NB4 (cell line): ENCODE results near the gene ARHGAP27.

Experiments used
- POLR2A ChIP-seq: IDR thresholded peaks from 2 replicates; pipeline ENCODE4 v1.6.1; 2011; ENCODE audit warnings: mild to moderate bottlenecking; ENCODE audit not compliant: insufficient read length; ENCODE audit errors: extremely low read depth
- TF ChIP-seq, protein P1 (sequence below): IDR thresholded peaks from one replicate; pipeline ENCODE4 v1.5.1; 2012; ENCODE audit warnings: low read depth, low read length
- TF ChIP-seq, protein P2 (sequence below): IDR thresholded peaks from 2 replicates; pipeline ENCODE4 v1.6.1; 2011; ENCODE audit warnings: low read depth, low read length

DNA sequence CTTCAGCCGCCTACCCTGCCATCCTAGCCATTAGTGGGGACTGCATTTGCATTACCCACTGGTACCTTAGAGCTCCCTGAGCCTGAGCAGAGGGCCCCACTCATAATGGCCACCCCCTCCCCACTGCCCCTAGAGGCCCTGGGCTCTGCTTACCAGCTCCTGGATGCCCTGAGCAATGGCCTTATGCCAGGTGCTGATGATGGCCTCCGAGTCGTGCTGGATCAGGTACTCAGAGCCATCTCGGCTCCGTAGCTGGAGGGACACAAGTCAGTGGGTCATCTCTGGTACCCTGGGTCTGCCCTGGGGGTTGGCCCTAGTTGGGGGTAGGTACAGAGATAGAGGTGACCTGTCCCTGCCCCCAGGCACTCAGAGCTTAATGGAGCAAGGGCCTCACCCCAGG is 34.9 kb downstream of the ARHGAP27 start:
- TF ChIP-seq POLR2A: no peak
- TF ChIP-seq, protein P1, sequence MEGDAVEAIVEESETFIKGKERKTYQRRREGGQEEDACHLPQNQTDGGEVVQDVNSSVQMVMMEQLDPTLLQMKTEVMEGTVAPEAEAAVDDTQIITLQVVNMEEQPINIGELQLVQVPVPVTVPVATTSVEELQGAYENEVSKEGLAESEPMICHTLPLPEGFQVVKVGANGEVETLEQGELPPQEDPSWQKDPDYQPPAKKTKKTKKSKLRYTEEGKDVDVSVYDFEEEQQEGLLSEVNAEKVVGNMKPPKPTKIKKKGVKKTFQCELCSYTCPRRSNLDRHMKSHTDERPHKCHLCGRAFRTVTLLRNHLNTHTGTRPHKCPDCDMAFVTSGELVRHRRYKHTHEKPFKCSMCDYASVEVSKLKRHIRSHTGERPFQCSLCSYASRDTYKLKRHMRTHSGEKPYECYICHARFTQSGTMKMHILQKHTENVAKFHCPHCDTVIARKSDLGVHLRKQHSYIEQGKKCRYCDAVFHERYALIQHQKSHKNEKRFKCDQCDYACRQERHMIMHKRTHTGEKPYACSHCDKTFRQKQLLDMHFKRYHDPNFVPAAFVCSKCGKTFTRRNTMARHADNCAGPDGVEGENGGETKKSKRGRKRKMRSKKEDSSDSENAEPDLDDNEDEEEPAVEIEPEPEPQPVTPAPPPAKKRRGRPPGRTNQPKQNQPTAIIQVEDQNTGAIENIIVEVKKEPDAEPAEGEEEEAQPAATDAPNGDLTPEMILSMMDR: no peak
- TF ChIP-seq, protein P2, sequence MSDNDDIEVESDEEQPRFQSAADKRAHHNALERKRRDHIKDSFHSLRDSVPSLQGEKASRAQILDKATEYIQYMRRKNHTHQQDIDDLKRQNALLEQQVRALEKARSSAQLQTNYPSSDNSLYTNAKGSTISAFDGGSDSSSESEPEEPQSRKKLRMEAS: no peak
